Small intestine (tissue), 7 donors: Measurements from ENCODE around the gene TDRD12. TPM values are rescaled to one million over a fixed set of nuclear protein-coding genes. Genes with fewer than 3 reads are reported as not detected.

ENCODE experiments used
- DNase-seq, 2 donors: peaks; one replicate each; pipeline versions ENCODE4 v3.0.0 to v3.0.0-alpha.2; 2013
- FAIRE-seq: peaks from 2 replicates; lab custom pipeline; 2012; peaks lifted over from hg19 to GRCh38; lab: Jason Lieb, UNC
- H3K27ac ChIP-seq, 3 donors: one replicate each; pipeline ENCODE4 v1.5.1; 2013; ENCODE audit warnings: low read length in 2 of 3, mild to moderate bottlenecking in 2 of 3, control low read depth in 1 of 3, inconsistent platforms in 1 of 3, low read depth in 1 of 3, moderate library complexity in 1 of 3
- H3K27me3 ChIP-seq, 3 donors: one replicate each; pipeline ENCODE4 v1.6.1; 2013; ENCODE audit warnings: low read length in 3 of 3, inconsistent platforms in 1 of 3; ENCODE audit not compliant: control insufficient read depth in 3 of 3, insufficient read depth in 3 of 3
- H3K36me3 ChIP-seq, 3 donors: one replicate each; pipeline ENCODE4 v1.6.1; 2013; ENCODE audit warnings: low read length in 3 of 3, inconsistent platforms in 1 of 3, low read depth in 1 of 3, mild to moderate bottlenecking in 1 of 3, moderate library complexity in 1 of 3; ENCODE audit not compliant: control insufficient read depth in 3 of 3, insufficient read depth in 2 of 3
- H3K4me1 ChIP-seq, 3 donors: one replicate each; pipeline ENCODE4 v1.6.1; 2013; ENCODE audit warnings: low read length in 2 of 3, inconsistent platforms in 1 of 3, low read depth in 1 of 3, mild to moderate bottlenecking in 1 of 3, moderate library complexity in 1 of 3; ENCODE audit not compliant: control insufficient read depth in 3 of 3, insufficient read depth in 2 of 3
- H3K4me3 ChIP-seq, 3 donors: one replicate each; pipeline ENCODE4 v1.5.1; 2013; ENCODE audit warnings: low read length in 3 of 3, control low read depth in 1 of 3, inconsistent platforms in 1 of 3, low read depth in 1 of 3, mild to moderate bottlenecking in 1 of 3, moderate library complexity in 1 of 3
- H3K9me3 ChIP-seq, 2 donors: one replicate each; pipeline ENCODE4 v1.6.1; 2013; ENCODE audit warnings: low read depth in 1 of 2, low read length in 1 of 2; ENCODE audit not compliant: control insufficient read depth in 2 of 2, insufficient read depth in 1 of 2
- WGBS, 3 donors: extraction: QIAGEN DNeasy Blood & Tissue Kit; methylation state at CpG; one replicate each; pipeline ENCODE4 v1.1.7; 2013; 5-methylcytosine and 5-hydroxymethylcytosine counted together
- polyA plus RNA-seq, 4 donors: library from polyadenylated mRNA; stranded (reverse) in 3 of 4; unstranded in 1 of 4; fragments of 200-250 nt in 3 of 4; fragments of 120-200 nt in 1 of 4; gene quantifications; one replicate each; pipeline versions ENCODE4 v1.2.1 to v1.2.3, GENCODE V29; 2013
- donor health status: healthy with polysubstance abuse.
- donor health status: control.
- donor health status: control.
- donor health status: Bipolar disorder and iron deficiency.
- donor health status: healthy.

Gene TDRD12
- polyA plus RNA-seq, 4 donors: 0.12 to 0.46 (median 0.22) TPM; not detected in 1

- WGBS, 3 donors: 94% methylated on average over 19 of the region's 19 CpGs
- no peaks in the 10 kb centered on the region for H3K4me1 ChIP-seq
- DNase-seq: no peak
- H3K36me3 ChIP-seq: peaks cover 0 to 55% (median 20%) of the 10 kb centered on the region in 3 donors
- no peaks in the 10 kb centered on the region for H3K9me3 ChIP-seq
- H3K27ac ChIP-seq: no peak overlapping the region
- H3K27me3 ChIP-seq: no peaks in the 10 kb centered on the region
- FAIRE-seq: no peak
- H3K4me3 ChIP-seq: no peak overlapping the region
Measured at GRCh38 chr19:32859591-32859990, 140.0 kb downstream of the TDRD12 start.

GRCh38 chr19:32861596-32861995 is 142.0 kb downstream of the TDRD12 start:
- Histone ChIP-seq H3K9me3 (no peaks in the 10 kb centered on the region), H3K4me3 (no peak overlapping the region), H3K27ac (no peak overlapping the region), H3K36me3 (peaks cover 0 to 68% (median 17%) of the 10 kb centered on the region in 3 donors), H3K4me1 (peaks cover 0 to 4% (median 0%) of the 10 kb centered on the region in 3 donors), H3K27me3 (no peaks in the 10 kb centered on the region)
- FAIRE-seq: no peak
- DNase-seq: no peak
- 93 to 99% (median 98%) methylated on average over 3 of the region's 3 CpGs for WGBS, 3 donors

- DNase-seq (no peak), FAIRE-seq (no peak)
- WGBS, 3 donors: 89 to 93% (median 91%) methylated on average over 19 of the region's 19 CpGs
- Histone ChIP-seq H3K27ac (no peak overlapping the region), H3K36me3 (peaks cover 0 to 67% (median 15%) of the 10 kb centered on the region in 3 donors), H3K4me3 (no peak overlapping the region), H3K27me3 (no peaks in the 10 kb centered on the region), H3K9me3 (no peaks in the 10 kb centered on the region), H3K4me1 (peaks cover 0 to 6% (median 0%) of the 10 kb centered on the region in 3 donors)
Measured at GRCh38 chr19:32862173-32862572, 142.6 kb downstream of the TDRD12 start.

GRCh38 chr19:32862741-32863140 is 143.2 kb downstream of the TDRD12 start:
- H3K27ac ChIP-seq: no peak overlapping the region
- WGBS, 3 donors: 92 to 98% (median 96%) methylated on average over 14 of the region's 14 CpGs
- DNase-seq (no peak), FAIRE-seq (no peak)
- peaks cover 0 to 64% (median 12%) of the 10 kb centered on the region in 3 donors for H3K36me3 ChIP-seq
- H3K27me3 ChIP-seq: no peaks in the 10 kb centered on the region
- no peaks in the 10 kb centered on the region for H3K9me3 ChIP-seq
- H3K4me3 ChIP-seq: no peak overlapping the region
- H3K4me1 ChIP-seq: peaks cover 0 to 6% (median 0%) of the 10 kb centered on the region in 3 donors

- FAIRE-seq: no peak
- peaks cover 0 to 6% (median 0%) of the 10 kb centered on the region in 3 donors for H3K4me1 ChIP-seq
- no peak overlapping the region for H3K27ac ChIP-seq
- no peak for DNase-seq
- H3K4me3 ChIP-seq: no peak overlapping the region
- H3K9me3 ChIP-seq: no peaks in the 10 kb centered on the region
- H3K27me3 ChIP-seq: no peaks in the 10 kb centered on the region
- WGBS, 3 donors: 89 to 95% (median 93%) methylated on average over 8 of the region's 8 CpGs
- H3K36me3 ChIP-seq: peaks cover 0 to 60% (median 12%) of the 10 kb centered on the region in 3 donors
Measured at GRCh38 chr19:32863301-32863700, 143.7 kb downstream of the TDRD12 start.

GRCh38 chr19:32863841-32864240 is 144.3 kb downstream of the TDRD12 start:
- Histone ChIP-seq H3K4me1 (peaks cover 0 to 6% (median 0%) of the 10 kb centered on the region in 3 donors), H3K27me3 (no peaks in the 10 kb centered on the region), H3K4me3 (no peak overlapping the region), H3K36me3 (peaks cover 0 to 58% (median 12%) of the 10 kb centered on the region in 3 donors), H3K27ac (no peak overlapping the region), H3K9me3 (no peaks in the 10 kb centered on the region)
- WGBS, 3 donors: 82 to 84% (median 84%) methylated on average over 13 of the region's 13 CpGs
- FAIRE-seq: no peak
- DNase-seq: no peak

- DNase-seq (no peak), FAIRE-seq (no peak)
- peaks cover 0 to 57% (median 12%) of the 10 kb centered on the region in 3 donors for H3K36me3 ChIP-seq
- no peaks in the 10 kb centered on the region for H3K9me3 ChIP-seq
- 84 to 88% (median 86%) methylated on average over 35 of the region's 35 CpGs for WGBS, 3 donors
- H3K4me1 ChIP-seq: peaks cover 0 to 6% (median 0%) of the 10 kb centered on the region in 3 donors
- H3K4me3 ChIP-seq: no peak overlapping the region
- no peaks in the 10 kb centered on the region for H3K27me3 ChIP-seq
- no peak overlapping the region for H3K27ac ChIP-seq
Measured at GRCh38 chr19:32864318-32865007, 144.9 kb downstream of the TDRD12 start.

GRCh38 chr19:32865326-32865725 is 145.8 kb downstream of the TDRD12 start:
- 81 to 86% (median 82%) methylated on average over 6 of the region's 6 CpGs for WGBS, 3 donors
- Histone ChIP-seq H3K9me3 (no peaks in the 10 kb centered on the region), H3K36me3 (peaks cover 0 to 50% (median 12%) of the 10 kb centered on the region in 3 donors), H3K27me3 (no peaks in the 10 kb centered on the region), H3K27ac (no peak overlapping the region), H3K4me3 (no peak overlapping the region), H3K4me1 (peaks cover 0 to 7% (median 4%) of the 10 kb centered on the region in 3 donors)
- FAIRE-seq (no peak), DNase-seq (no peak)
